ENCODE results near the gene FRMD4A.

FRMD4A gene

DNA sequence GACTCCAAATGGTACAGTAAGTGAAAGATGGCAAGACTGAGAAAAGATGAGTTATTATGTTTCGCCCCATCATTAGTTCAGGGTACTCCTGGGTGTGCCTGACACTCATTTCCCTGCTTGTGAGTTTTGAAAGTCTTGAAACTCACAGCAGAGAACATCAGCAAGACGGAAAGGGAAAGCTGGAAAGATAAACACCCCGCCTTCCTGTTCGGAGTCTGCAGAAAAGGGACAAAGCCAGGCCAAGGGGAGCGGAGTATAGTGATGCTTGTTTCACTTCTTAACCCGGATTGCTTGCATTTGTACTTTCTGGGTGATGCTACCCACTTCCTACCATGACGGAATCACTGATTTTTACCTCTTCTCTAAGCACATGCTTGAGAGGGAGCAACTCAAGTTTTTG lies 294.5 kb downstream of the FRMD4A start:
- TF ChIP-seq, protein P1, sequence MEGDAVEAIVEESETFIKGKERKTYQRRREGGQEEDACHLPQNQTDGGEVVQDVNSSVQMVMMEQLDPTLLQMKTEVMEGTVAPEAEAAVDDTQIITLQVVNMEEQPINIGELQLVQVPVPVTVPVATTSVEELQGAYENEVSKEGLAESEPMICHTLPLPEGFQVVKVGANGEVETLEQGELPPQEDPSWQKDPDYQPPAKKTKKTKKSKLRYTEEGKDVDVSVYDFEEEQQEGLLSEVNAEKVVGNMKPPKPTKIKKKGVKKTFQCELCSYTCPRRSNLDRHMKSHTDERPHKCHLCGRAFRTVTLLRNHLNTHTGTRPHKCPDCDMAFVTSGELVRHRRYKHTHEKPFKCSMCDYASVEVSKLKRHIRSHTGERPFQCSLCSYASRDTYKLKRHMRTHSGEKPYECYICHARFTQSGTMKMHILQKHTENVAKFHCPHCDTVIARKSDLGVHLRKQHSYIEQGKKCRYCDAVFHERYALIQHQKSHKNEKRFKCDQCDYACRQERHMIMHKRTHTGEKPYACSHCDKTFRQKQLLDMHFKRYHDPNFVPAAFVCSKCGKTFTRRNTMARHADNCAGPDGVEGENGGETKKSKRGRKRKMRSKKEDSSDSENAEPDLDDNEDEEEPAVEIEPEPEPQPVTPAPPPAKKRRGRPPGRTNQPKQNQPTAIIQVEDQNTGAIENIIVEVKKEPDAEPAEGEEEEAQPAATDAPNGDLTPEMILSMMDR (IDR thresholded peaks at IDR 0.05): no peak
- Histone ChIP-seq H3K27me3 (peaks cover 13% of the 10 kb centered on the region), H3K4me1 (ENCODE audit: control insufficient read depth in 1 of 2, insufficient read depth in 1 of 2, low read depth in 1 of 2, low read length in 1 of 2) (no peaks in the 10 kb centered on the region), H3K4me3 (ENCODE audit: low read depth in 1 of 2, low read length in 1 of 2) (no peak overlapping the region), H3K9me3 (no peaks in the 10 kb centered on the region), H3K36me3 (no peaks in the 10 kb centered on the region), H3K27ac (no peak overlapping the region)

DNA sequence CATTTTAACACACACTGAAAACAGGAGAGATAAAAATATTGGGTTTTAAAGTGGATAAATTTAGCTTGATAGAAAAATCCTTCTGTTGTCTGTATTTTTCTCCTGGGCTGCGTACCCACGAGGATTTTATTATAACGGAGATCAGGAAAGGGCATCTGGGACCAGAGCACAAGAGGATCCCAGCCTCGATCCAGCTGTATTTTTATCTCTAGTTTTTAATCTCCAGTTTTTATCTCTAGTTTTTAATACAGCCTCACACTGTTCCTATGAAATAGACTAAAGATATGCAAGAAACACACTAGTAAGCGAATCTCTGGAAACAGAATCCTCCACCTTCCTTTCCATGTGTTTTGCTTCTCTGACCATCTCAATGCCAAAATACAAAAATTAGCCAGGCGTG lies 295.2 kb downstream of the FRMD4A start:
- no peaks in the 10 kb centered on the region for H3K9me3 ChIP-seq
- H3K27ac ChIP-seq: no peak overlapping the region
- H3K4me3 ChIP-seq (ENCODE audit: low read depth in 1 of 2, low read length in 1 of 2): no peak overlapping the region
- no peaks in the 10 kb centered on the region for H3K36me3 ChIP-seq
- H3K4me1 ChIP-seq (ENCODE audit: control insufficient read depth in 1 of 2, insufficient read depth in 1 of 2, low read depth in 1 of 2, low read length in 1 of 2): no peaks in the 10 kb centered on the region
- H3K27me3 ChIP-seq: peaks cover 17% of the 10 kb centered on the region
- TF ChIP-seq, protein P1 (IDR thresholded peaks at IDR 0.05): no peak

DNA sequence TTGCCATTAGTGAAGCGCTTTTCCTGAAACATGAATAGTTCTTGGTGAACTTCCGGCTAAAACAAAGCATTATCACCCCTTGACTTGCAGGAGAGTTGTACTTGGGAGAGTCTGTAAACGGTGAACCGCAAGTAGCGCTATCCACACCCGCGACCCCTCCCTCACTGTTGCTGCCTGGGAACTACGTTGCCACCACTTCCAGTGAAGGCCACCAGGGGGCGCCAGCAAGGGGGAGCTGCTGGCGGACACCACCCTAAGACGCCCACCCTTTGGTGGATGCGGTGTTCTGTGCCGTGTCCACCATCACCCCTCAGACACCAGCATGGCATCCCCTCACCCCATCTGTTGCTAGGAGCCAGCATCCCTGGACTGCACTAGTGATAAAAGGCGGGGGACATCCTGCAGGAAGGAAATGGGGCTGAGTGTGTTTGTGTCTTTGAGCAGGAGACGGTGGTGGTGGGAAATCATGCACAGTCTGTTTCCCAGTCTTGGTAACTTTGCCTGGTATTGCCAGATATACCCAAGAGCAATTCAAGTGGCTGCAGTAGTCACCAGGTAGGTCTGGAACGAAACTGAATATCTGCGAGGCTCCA lies 298.2 kb downstream of the FRMD4A start:
- no peaks in the 10 kb centered on the region for H3K36me3 ChIP-seq
- H3K27ac ChIP-seq: no peak overlapping the region
- no peaks in the 10 kb centered on the region for H3K9me3 ChIP-seq
- no peaks in the 10 kb centered on the region for H3K4me1 ChIP-seq (ENCODE audit: control insufficient read depth in 1 of 2, insufficient read depth in 1 of 2, low read depth in 1 of 2, low read length in 1 of 2)
- peaks cover 22% of the 10 kb centered on the region for H3K27me3 ChIP-seq
- H3K4me3 ChIP-seq (ENCODE audit: low read depth in 1 of 2, low read length in 1 of 2): no peak overlapping the region
- TF ChIP-seq, protein P1 (IDR thresholded peaks at IDR 0.05): peak; percentile 42

- TF ChIP-seq, protein P1 (IDR thresholded peaks at IDR 0.05): no peak
- Histone ChIP-seq H3K27ac (no peak overlapping the region), H3K4me1 (ENCODE audit: control insufficient read depth in 1 of 2, insufficient read depth in 1 of 2, low read depth in 1 of 2, low read length in 1 of 2) (no peaks in the 10 kb centered on the region), H3K4me3 (ENCODE audit: low read depth in 1 of 2, low read length in 1 of 2) (no peak overlapping the region), H3K27me3 (peaks cover 49% of the 10 kb centered on the region), H3K9me3 (no peaks in the 10 kb centered on the region), H3K36me3 (no peaks in the 10 kb centered on the region)
Measured at GRCh38 chr10:14026325-14026724, 304.4 kb downstream of the FRMD4A start.

GRCh38 chr10:14025283-14026189 lies 305.2 kb downstream of the FRMD4A start:
- TF ChIP-seq, protein P1 (IDR thresholded peaks at IDR 0.05): no peak
- no peaks in the 10 kb centered on the region for H3K4me1 ChIP-seq (ENCODE audit: control insufficient read depth in 1 of 2, insufficient read depth in 1 of 2, low read depth in 1 of 2, low read length in 1 of 2)

More at GRCh38 chr10:14025283-14026189, 305.2 kb downstream of the FRMD4A start:
- no peak overlapping the region for H3K4me3 ChIP-seq (ENCODE audit: low read depth in 1 of 2, low read length in 1 of 2)
- H3K27me3 ChIP-seq: peaks cover 44% of the 10 kb centered on the region
- H3K27ac ChIP-seq: no peak overlapping the region
- H3K9me3 ChIP-seq: no peaks in the 10 kb centered on the region
- H3K36me3 ChIP-seq: no peaks in the 10 kb centered on the region
